ENCODE results near the gene GATA6.

GATA6 gene

DNA sequence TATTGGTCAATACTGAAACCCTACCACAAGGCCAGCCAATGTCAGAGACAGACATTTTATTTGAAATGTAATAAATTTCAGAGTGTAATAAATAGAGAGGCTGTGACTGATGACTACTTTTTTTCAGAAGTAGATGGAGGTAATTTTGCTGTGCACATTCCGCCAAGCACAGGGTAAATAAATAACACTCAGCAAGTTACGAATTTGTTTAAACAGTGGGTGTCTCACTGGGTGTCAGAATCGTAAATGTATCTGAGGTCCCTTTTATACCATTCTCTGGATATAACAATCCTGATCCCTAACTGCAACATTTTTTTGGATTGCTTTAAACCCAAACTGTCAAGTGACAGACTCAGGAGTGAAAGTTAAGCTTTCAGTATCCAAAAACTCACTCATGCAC, 74.1 kb downstream of the GATA6 start:
- Histone ChIP-seq H3K9ac (ENCODE audit: low read depth, low read length) (no peak overlapping the region), H3K36me3 (ENCODE audit: insufficient read depth, low read length) (no peaks in the 10 kb centered on the region), H3K4me1 (ENCODE audit: insufficient read depth, low read length) (peaks cover 4% of the 10 kb centered on the region; the same call in 1 of the 2 replicates), H3K9me3 (ENCODE audit: control insufficient read depth, insufficient read depth, low read length) (no peaks in the 10 kb centered on the region)

DNA sequence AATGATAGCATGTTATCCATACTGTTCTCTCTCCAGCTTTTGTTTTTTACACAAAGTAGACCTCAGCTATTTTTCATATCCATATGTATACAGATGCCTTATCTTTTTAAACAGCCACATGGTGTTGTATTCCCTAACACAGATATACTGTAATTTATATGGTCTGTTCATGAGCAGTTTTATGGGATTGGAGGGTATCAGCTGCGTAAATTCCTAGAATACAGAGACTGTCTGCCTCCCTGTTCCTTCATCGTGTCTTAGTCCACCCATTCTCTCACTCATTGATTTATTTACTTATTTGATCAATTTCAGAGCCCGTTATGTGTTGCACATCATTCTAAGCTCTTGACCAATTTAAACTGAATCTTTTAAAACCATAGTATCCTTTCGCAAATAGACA, 80.6 kb downstream of the GATA6 start:
- Histone ChIP-seq H3K9ac (ENCODE audit: low read depth, low read length) (no peak overlapping the region), H3K9me3 (ENCODE audit: control insufficient read depth, insufficient read depth, low read length) (no peaks in the 10 kb centered on the region), H3K36me3 (ENCODE audit: insufficient read depth, low read length) (no peaks in the 10 kb centered on the region), H3K4me1 (ENCODE audit: insufficient read depth, low read length) (no peaks in the 10 kb centered on the region)

DNA sequence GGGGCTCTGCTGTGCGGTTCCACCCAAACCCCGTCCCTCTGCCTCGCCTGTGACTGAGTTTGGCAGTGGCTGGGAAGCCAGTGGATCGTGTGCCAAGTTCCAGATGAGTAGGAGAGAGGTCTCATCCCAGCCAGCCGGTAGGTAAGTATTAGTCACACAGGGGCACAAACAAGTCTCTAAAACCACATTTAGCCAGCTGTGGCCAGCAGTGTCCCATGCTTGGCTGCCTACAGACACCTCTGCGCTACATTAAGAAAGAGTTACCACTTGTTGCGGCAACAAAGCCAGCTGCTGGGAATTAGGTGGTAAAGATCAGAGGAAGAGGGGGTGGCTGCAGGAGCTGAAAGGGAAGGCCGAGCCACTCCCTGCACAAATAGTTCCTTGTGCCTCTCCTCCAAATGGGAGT, 81.2 kb downstream of the GATA6 start:
- no peak overlapping the region for H3K9ac ChIP-seq (ENCODE audit: low read depth, low read length)
- H3K4me1 ChIP-seq (ENCODE audit: insufficient read depth, low read length): no peaks in the 10 kb centered on the region
- no peaks in the 10 kb centered on the region for H3K9me3 ChIP-seq (ENCODE audit: control insufficient read depth, insufficient read depth, low read length)
- no peaks in the 10 kb centered on the region for H3K36me3 ChIP-seq (ENCODE audit: insufficient read depth, low read length)

Measured in ES-I3 (cell line).